ENCODE results near the gene LCN12. TPM values are rescaled to one million over a fixed set of nuclear protein-coding genes. Genes with fewer than 3 reads are reported as not detected.

LCN12 gene
- total and polyA plus RNA-seq, 11 donors: 0.46 to 23.7 (median 4.2) TPM

- peak in 1 of 5 donors; percentile 72 for DNase-seq
- TF ChIP-seq POLR2A (IDR thresholded peaks at IDR 0.05): no peak
- no peak for TF ChIP-seq CTCF (IDR thresholded peaks at IDR 0.05)
- WGBS, 4 donors: 24 to 63% (median 47%) methylated on average over 3 to 15 of the region's 15 CpGs
- H3K27me3 ChIP-seq: no peaks in the 10 kb centered on the region
- H3K36me3 ChIP-seq: no peaks in the 10 kb centered on the region
- intact Hi-C loops (cut with DNase I): loop anchor here in 2 of 10 donors (2.0 to 5.0 kb wide), 2 partner anchors 22 to 40 kb away; partner anchors contain the start of gene PAXX (in 1 of the 2)
- no peaks in the 10 kb centered on the region for H3K9me3 ChIP-seq
- peak overlapping the region in 10 of 12 donors; percentile 4 to 98 (median 58) for H3K27ac ChIP-seq
- peak overlapping the region in 3 of 12 donors; percentile 16 to 20 (median 19) for H3K4me3 ChIP-seq
- peak in 2 of 4 donors; percentile 3 to 5 for ATAC-seq
- H3K4me1 ChIP-seq: peaks cover 0 to 50% (median 26%) of the 10 kb centered on the region in 12 donors
Measured at GRCh38 chr9:136952321-136952850, 313 bp downstream of the LCN12 start.

DNA sequence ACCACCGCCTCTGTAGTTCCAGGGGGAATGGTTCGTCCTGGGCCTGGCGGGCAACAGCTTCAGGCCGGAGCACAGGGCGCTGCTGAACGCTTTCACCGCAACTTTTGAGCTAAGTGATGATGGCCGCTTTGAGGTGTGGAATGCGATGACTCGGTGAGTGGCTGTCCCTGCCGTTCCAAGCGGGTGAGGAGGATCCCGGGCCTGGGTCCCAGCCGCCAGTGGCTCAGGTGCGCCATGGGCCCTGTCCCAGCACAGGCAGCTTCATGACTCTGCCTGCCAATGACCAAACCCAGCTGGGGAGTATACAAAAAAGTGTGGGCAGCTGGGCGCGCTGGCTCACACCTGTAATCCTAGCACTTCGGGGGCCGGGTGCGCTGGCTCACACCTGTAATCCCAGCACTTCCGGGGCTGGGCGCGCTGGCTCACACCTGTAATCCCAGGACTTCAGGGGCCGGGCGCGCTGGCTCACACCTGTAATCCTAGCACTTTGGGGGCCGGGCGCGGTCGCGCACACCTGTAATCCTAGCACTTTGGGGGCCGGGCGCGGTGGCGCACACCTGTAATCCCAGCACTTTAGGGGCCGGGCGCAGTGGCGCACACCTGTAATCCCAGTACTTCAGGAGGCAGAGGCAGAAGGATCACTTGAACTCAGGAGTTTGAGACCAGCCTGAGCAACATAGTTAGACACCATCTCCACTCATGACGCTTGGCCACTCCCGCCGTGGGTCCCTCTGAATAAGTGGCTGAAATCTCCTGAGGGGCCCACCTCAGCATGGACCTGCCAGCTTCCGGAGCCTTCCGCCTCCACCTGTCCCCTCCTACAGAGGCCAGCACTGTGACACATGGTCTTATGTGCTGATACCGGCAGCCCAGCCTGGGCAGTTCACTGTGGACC lies 1.1 kb downstream of the LCN12 start:
- intact Hi-C loops (cut with DNase I): loop anchor here in 2 of 10 donors (2.0 to 5.0 kb wide), 2 partner anchors 22 to 39 kb away; partner anchors contain the start of gene PAXX (in 1 of the 2)
- Histone ChIP-seq H3K4me3 (peak overlapping the region in 3 of 12 donors; percentile 16 to 20 (median 19)), H3K36me3 (no peaks in the 10 kb centered on the region), H3K27me3 (no peaks in the 10 kb centered on the region), H3K4me1 (peaks cover 0 to 43% (median 21%) of the 10 kb centered on the region in 12 donors), H3K9me3 (no peaks in the 10 kb centered on the region), H3K27ac (peak overlapping the region in 10 of 12 donors; percentile 4 to 98 (median 58))
- WGBS, 4 donors: 69 to 85% (median 80%) methylated on average over 25 to 44 of the region's 44 CpGs
- ATAC-seq (no peak), DNase-seq (peak in 1 of 5 donors; percentile 51)
- no peak for TF ChIP-seq POLR2A (IDR thresholded peaks at IDR 0.05)
- TF ChIP-seq CTCF (IDR thresholded peaks at IDR 0.05): no peak

- WGBS, 4 donors: 71 to 87% (median 84%) methylated on average over 5 to 19 of the region's 19 CpGs
- ATAC-seq (no peak), DNase-seq (peak in 1 of 5 donors; percentile 52)
- Histone ChIP-seq H3K27ac (no peak overlapping the region), H3K27me3 (no peaks in the 10 kb centered on the region), H3K4me3 (no peak overlapping the region), H3K9me3 (no peaks in the 10 kb centered on the region), H3K36me3 (no peaks in the 10 kb centered on the region), H3K4me1 (peaks cover 0 to 36% (median 16%) of the 10 kb centered on the region in 12 donors)
- intact Hi-C loops (cut with DNase I): loop anchor here in 2 of 10 donors (2.0 to 5.0 kb wide), 2 partner anchors 21 to 38 kb away; partner anchors contain the start of gene PAXX (in 1 of the 2)
- TF ChIP-seq CTCF (IDR thresholded peaks at IDR 0.05): no peak
- no peak for TF ChIP-seq POLR2A (IDR thresholded peaks at IDR 0.05)
Measured at GRCh38 chr9:136953771-136954269, 1.7 kb downstream of the LCN12 start.

Measured in heart left ventricle (tissue), 16 donors.